Loucy (cell line): ENCODE results near the gene OR9A2.
A peak's percentile ranks its signal among the peaks of the same experiment; 100 is the strongest.
"Not testable (repeated sequence)": the region's sequence is repeated elsewhere in the genome, so short reads cannot be mapped to it uniquely, and the experiment has no call there.

Experiments used
- H2AFZ ChIP-seq: fragments of 200-600 bp; sonication (generic); 2 replicates; pipeline ENCODE4 v1.6.0; 2016; ENCODE audit warnings: antibody characterized with exemption, mild to moderate bottlenecking, low read length, moderate library complexity
- H3F3A ChIP-seq: fragments of 200-600 bp; 2 replicates; pipeline ENCODE4 v1.6.0; 2016; ENCODE audit warnings: antibody characterized with exemption, low read depth, mild to moderate bottlenecking
- H3K27me3 ChIP-seq: fragments of 200-600 bp; sonication (generic); 2 replicates; pipeline ENCODE4 v1.6.1; 2014; ENCODE audit warnings: low read length, mild to moderate bottlenecking; ENCODE audit not compliant: insufficient read depth, poor library complexity, severe bottlenecking
- H3K36me3 ChIP-seq: fragments of 200-600 bp; sonication (generic); 2 replicates; pipeline ENCODE4 v1.6.1; 2016; ENCODE audit warnings: low read length; ENCODE audit not compliant: insufficient read depth
- H3K4me1 ChIP-seq: fragments of 200-600 bp; sonication (generic); 2 replicates; pipeline ENCODE4 v1.5.1; 2014; ENCODE audit warnings: low read length, mild to moderate bottlenecking; ENCODE audit not compliant: insufficient read depth, poor library complexity, severe bottlenecking
- H3K4me2 ChIP-seq: fragments of 200-600 bp; sonication (generic); 2 replicates; pipeline ENCODE4 v1.6.0; 2014; ENCODE audit warnings: antibody characterized with exemption, low read length, low read depth, mild to moderate bottlenecking; ENCODE audit not compliant: poor library complexity, severe bottlenecking
- H3K4me3 ChIP-seq: fragments of 200-600 bp; sonication (generic); 2 replicates; pipeline ENCODE4 v1.5.1; 2014; ENCODE audit warnings: low read length, mild to moderate bottlenecking, mixed read lengths; ENCODE audit not compliant: poor library complexity, severe bottlenecking
- H3K79me2 ChIP-seq: fragments of 200-600 bp; sonication (generic); 2 replicates; pipeline ENCODE4 v1.6.1; 2014; ENCODE audit warnings: low read length; ENCODE audit not compliant: insufficient read depth
- H3K9ac ChIP-seq: fragments of 200-600 bp; sonication (generic); 2 replicates; pipeline ENCODE4 v1.6.0; 2014; ENCODE audit warnings: mild to moderate bottlenecking, low read depth, low read length, moderate library complexity; ENCODE audit not compliant: poor library complexity, severe bottlenecking
- H3K9me2 ChIP-seq: fragments of 200-600 bp; sonication (generic); replicated peaks from 2 replicates; pipeline ENCODE4 v1.6.1; 2016; ENCODE audit warnings: low read depth, low read length, mixed read lengths
- H3K9me3 ChIP-seq: fragments of 200-600 bp; sonication (generic); 2 replicates; pipeline ENCODE4 v1.6.1; 2014; ENCODE audit warnings: mild to moderate bottlenecking, antibody characterized with exemption, low read length, low read depth; ENCODE audit not compliant: insufficient read depth
- H4K20me1 ChIP-seq: fragments of 200-600 bp; sonication (generic); 2 replicates; pipeline ENCODE4 v1.6.0; 2014; ENCODE audit warnings: antibody characterized with exemption, low read length, mild to moderate bottlenecking; ENCODE audit not compliant: insufficient read depth, poor library complexity, severe bottlenecking
- EZH2phosphoT487 ChIP-seq: fragments of 200-600 bp; IDR thresholded peaks from 2 replicates; pipeline ENCODE4 v1.6.1; 2018; ENCODE audit warnings: antibody characterized with exemption, mild to moderate bottlenecking, moderate library complexity, borderline replicate concordance
- TF ChIP-seq, protein P1 (sequence below): fragments of 200-600 bp; sonication (generic); conservative IDR thresholded peaks from 2 replicates; pipeline ENCODE4 v1.5.1; 2014; ENCODE audit warnings: mild to moderate bottlenecking, antibody characterized with exemption, low read length

Gene OR9A2

DNA sequence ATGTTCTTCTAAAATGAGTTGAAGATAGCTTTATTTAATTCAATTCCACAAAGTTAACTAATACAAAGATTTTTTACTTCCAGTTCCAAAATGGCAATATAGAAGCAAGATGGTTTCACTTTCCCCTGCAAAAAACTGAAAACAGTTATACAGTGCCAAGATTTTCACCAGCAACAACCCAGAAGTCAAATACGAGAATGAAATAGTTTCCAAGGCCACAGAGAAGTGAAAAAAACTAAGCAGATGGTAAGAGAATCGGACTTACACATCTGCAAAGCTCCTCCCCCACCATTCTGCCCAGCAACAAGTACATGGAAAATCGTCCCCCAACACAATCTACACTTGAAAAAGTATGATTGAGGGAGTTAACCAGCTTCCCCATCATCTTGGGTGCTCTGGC lies 34.5 kb downstream of the OR9A2 start:
- Histone ChIP-seq H3K9me3 (peaks cover 2% of the 10 kb centered on the region; the same call in 1 of the 2 replicates), H3K4me2 (no peak overlapping the region), H4K20me1 (no peaks in the 10 kb centered on the region), H3K9me2 (no peaks in the 10 kb centered on the region), H3K4me1 (no peaks in the 10 kb centered on the region), H3K79me2 (no peaks in the 10 kb centered on the region), H3F3A (no peaks in the 10 kb centered on the region), H2AFZ (no peak overlapping the region), H3K9ac (no peak overlapping the region), H3K36me3 (no peaks in the 10 kb centered on the region), H3K27me3 (no peaks in the 10 kb centered on the region), H3K4me3 (no peak overlapping the region)
- no peak for TF ChIP-seq EZH2phosphoT487

DNA sequence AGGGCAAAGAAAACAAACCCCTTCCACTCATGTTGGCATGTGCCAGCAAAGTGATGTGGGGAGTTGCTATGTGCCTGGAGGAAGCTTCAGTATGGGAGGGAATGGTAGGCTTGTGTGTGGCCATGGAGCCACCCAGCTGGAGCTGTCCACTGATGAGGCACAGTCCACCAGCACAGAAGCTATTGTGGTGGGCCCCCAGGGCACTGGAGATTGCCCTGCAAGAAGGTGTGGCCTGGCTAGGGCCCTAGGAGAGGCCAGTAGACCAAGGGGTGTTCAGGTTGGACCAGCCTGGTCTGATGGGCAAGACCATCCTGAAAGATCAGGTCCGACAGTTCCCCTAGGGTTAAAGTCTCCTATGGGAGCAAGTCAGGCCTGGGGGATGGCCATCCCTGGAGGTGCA lies 42.6 kb downstream of the OR9A2 start:
- Histone ChIP-seq H3K27me3 (no peaks in the 10 kb centered on the region), H3K36me3 (no peaks in the 10 kb centered on the region), H3F3A (no peaks in the 10 kb centered on the region), H3K4me3 (no peak overlapping the region), H3K79me2 (no peaks in the 10 kb centered on the region), H3K9ac (no peak overlapping the region), H4K20me1 (no peaks in the 10 kb centered on the region), H3K4me1 (no peaks in the 10 kb centered on the region), H3K4me2 (no peak overlapping the region), H3K9me2 (no peaks in the 10 kb centered on the region), H3K9me3 (no peaks in the 10 kb centered on the region), H2AFZ (no peak overlapping the region)
- TF ChIP-seq EZH2phosphoT487: no peak
- TF ChIP-seq, protein P1, sequence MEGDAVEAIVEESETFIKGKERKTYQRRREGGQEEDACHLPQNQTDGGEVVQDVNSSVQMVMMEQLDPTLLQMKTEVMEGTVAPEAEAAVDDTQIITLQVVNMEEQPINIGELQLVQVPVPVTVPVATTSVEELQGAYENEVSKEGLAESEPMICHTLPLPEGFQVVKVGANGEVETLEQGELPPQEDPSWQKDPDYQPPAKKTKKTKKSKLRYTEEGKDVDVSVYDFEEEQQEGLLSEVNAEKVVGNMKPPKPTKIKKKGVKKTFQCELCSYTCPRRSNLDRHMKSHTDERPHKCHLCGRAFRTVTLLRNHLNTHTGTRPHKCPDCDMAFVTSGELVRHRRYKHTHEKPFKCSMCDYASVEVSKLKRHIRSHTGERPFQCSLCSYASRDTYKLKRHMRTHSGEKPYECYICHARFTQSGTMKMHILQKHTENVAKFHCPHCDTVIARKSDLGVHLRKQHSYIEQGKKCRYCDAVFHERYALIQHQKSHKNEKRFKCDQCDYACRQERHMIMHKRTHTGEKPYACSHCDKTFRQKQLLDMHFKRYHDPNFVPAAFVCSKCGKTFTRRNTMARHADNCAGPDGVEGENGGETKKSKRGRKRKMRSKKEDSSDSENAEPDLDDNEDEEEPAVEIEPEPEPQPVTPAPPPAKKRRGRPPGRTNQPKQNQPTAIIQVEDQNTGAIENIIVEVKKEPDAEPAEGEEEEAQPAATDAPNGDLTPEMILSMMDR: no peak

DNA sequence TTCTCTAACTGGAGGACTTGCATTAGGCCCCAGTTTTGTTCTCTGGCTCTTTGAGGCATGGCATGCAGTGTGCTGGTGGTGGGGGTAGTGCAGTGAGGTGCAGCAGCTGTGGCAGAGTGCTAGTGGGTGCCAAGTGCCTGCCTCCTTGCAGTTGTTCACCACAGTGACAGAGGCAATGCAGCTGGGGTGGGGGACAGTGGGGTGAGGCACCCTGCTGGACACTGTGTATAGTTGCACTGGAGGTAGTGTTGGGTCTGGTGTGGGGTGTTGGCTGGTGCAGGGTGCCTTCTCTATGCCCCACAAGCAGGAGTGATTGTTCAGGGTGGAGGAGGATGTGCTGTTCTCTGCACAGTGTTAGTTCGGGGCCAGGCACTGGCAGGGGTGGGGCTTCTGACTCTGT lies 43.1 kb downstream of the OR9A2 start:
- H3K27me3 ChIP-seq: no peaks in the 10 kb centered on the region
- H3K9me3 ChIP-seq: no peaks in the 10 kb centered on the region
- no peaks in the 10 kb centered on the region for H3K4me1 ChIP-seq
- no peaks in the 10 kb centered on the region for H4K20me1 ChIP-seq
- no peak overlapping the region for H2AFZ ChIP-seq
- no peak overlapping the region for H3K4me3 ChIP-seq
- no peaks in the 10 kb centered on the region for H3K36me3 ChIP-seq
- H3K79me2 ChIP-seq: no peaks in the 10 kb centered on the region
- H3K4me2 ChIP-seq: no peak overlapping the region
- TF ChIP-seq, protein P1: peak; percentile 35
- TF ChIP-seq EZH2phosphoT487: no peak
- H3F3A ChIP-seq: no peaks in the 10 kb centered on the region
- no peak overlapping the region for H3K9ac ChIP-seq
- H3K9me2 ChIP-seq: no peaks in the 10 kb centered on the region

DNA sequence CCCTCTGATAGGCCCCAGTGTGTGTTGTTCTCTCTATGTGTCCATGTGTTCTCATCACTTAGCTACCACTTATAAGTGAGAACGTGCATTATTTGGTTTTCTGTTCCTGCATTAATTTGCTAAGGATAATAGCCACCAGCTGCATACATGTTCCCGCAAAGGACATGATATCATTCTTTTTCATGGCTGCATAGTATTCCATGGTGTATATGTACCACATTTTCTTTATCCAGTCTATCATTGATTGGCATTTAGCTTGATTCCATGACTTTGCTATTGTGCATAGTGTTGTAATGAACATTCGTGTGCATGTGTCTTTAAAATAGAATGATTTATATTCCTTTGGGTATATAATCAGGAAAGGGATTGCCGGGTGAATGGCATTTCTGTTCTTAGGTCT lies 48.5 kb downstream of the OR9A2 start:
- not testable (repeated sequence) for H4K20me1 ChIP-seq, H3K4me3 ChIP-seq, H3F3A ChIP-seq, H2AFZ ChIP-seq, H3K36me3 ChIP-seq, H3K9me2 ChIP-seq, H3K9me3 ChIP-seq, H3K4me1 ChIP-seq, H3K9ac ChIP-seq, H3K4me2 ChIP-seq, H3K27me3 ChIP-seq, H3K79me2 ChIP-seq
